MCF 10A (cell line): ENCODE data around the gene SSR3. TPM values are rescaled to one million over a fixed set of nuclear protein-coding genes. Genes with fewer than 3 reads are reported as not detected.

Experiments used
- BruUV-seq: library from RNA; stranded (reverse); fragments of 400-500 nt; replicated peaks from 2 replicates; lab custom pipeline; 2021; lab: Mats Ljungman, UMichigan
- CTCF ChIA-PET: fragments of 300-600 bp; sonication (Branson Sonifier 250); formaldehyde crosslinking; extraction: SDS; loops from one replicate; lab custom pipeline; 2021; ENCODE audit warnings: antibody characterized with exemption, inconsistent platforms; lab: Yijun Ruan, JAX
- POLR2A ChIA-PET: fragments of 300-600, 350-650 bp; sonication (Branson Sonifier 250); formaldehyde crosslinking; extraction: SDS; loops from one replicate; lab custom pipeline; 2020; ENCODE audit warnings: antibody characterized with exemption, inconsistent platforms; lab: Yijun Ruan, JAX
- DNase-seq: peaks from one replicate; pipeline ENCODE4 v3.0.0-alpha.2; 2018; ENCODE audit not compliant: unreplicated experiment
- H3K27ac Mint-ChIP-seq: one replicate; pipeline ENCODE4 v1.8.0; 2022; ENCODE audit warnings: mild to moderate bottlenecking, low read depth, mixed read lengths; ENCODE audit not compliant: unreplicated experiment
- H3K27me3 Mint-ChIP-seq: one replicate; pipeline ENCODE4 v1.8.0; 2022; ENCODE audit warnings: mixed read lengths; ENCODE audit not compliant: insufficient read depth, unreplicated experiment
- H3K36me3 Mint-ChIP-seq: one replicate; pipeline ENCODE4 v1.8.0; 2022; ENCODE audit warnings: mild to moderate bottlenecking, moderate library complexity, mixed read lengths; ENCODE audit not compliant: insufficient read depth, unreplicated experiment
- H3K4me1 Mint-ChIP-seq: one replicate; pipeline ENCODE4 v1.8.0; 2022; ENCODE audit warnings: mixed read lengths; ENCODE audit not compliant: insufficient read depth, unreplicated experiment
- H3K4me3 Mint-ChIP-seq: one replicate; pipeline ENCODE4 v1.8.0; 2022; ENCODE audit warnings: mild to moderate bottlenecking, moderate library complexity, mixed read lengths; ENCODE audit not compliant: unreplicated experiment
- H3K9me3 Mint-ChIP-seq: one replicate; pipeline ENCODE4 v1.8.0; 2022; ENCODE audit warnings: mixed read lengths; ENCODE audit not compliant: unreplicated experiment
- intact Hi-C: fragments of 100-400 bp; cut with micrococcal nuclease; formaldehyde crosslinking; loops from 2 replicates; pipeline ENCODE4 v1.14.1; 2022
- total RNA-seq: library from RNA; stranded (reverse); gene quantifications from 2 replicates; pipeline ENCODE4 v1.2.3, GENCODE V29; 2022
- TF ChIP-seq, protein P1 (sequence below): fragments of 200-600 bp; IDR thresholded peaks from one replicate; pipeline ENCODE4 v1.8.0; 2022; ENCODE audit warnings: antibody characterized with exemption, mild to moderate bottlenecking; ENCODE audit not compliant: unreplicated experiment

Gene SSR3
- total RNA-seq, 1 experiment from 2014 or later: 447 TPM

DNA sequence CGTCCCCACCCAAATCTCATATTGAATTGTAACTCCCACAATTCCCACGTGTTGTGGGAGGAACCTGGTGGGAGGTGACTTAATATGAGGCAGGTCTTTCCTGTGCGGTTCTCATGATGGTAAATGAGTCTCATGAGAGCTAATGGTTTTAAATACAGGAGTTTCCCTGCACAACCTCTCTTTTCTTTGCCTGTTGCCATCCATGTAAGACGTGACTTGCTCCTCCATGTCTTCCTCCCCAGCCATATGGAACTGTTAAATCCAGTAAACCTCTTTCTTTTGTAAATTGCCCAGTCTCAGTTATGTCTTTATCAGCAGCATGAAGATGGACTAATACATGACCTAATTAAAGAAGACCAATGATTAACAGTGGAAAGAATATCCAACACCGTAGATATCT, 56.6 kb downstream of the SSR3 start:
- ChIA-PET CTCF (interaction anchor here (1.3 to 3.6 kb wide), 2 partner anchors 9 to 11 kb away, joined by 3 to 16 read pairs; no protein-coding TSS in a partner anchor), POLR2A (no interaction called here)
- H3K4me3 Mint-ChIP-seq: no peak overlapping the region
- no peaks in the 10 kb centered on the region for H3K4me1 Mint-ChIP-seq
- BruUV-seq: no TSS peak
- TF ChIP-seq, protein P1, sequence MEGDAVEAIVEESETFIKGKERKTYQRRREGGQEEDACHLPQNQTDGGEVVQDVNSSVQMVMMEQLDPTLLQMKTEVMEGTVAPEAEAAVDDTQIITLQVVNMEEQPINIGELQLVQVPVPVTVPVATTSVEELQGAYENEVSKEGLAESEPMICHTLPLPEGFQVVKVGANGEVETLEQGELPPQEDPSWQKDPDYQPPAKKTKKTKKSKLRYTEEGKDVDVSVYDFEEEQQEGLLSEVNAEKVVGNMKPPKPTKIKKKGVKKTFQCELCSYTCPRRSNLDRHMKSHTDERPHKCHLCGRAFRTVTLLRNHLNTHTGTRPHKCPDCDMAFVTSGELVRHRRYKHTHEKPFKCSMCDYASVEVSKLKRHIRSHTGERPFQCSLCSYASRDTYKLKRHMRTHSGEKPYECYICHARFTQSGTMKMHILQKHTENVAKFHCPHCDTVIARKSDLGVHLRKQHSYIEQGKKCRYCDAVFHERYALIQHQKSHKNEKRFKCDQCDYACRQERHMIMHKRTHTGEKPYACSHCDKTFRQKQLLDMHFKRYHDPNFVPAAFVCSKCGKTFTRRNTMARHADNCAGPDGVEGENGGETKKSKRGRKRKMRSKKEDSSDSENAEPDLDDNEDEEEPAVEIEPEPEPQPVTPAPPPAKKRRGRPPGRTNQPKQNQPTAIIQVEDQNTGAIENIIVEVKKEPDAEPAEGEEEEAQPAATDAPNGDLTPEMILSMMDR: no peak
- peaks cover 26% of the 10 kb centered on the region for H3K27me3 Mint-ChIP-seq
- peaks cover 7% of the 10 kb centered on the region for H3K9me3 Mint-ChIP-seq
- intact Hi-C loops: no loop called here
- no peaks in the 10 kb centered on the region for H3K36me3 Mint-ChIP-seq
- no peak for DNase-seq
- H3K27ac Mint-ChIP-seq: no peak overlapping the region

DNA sequence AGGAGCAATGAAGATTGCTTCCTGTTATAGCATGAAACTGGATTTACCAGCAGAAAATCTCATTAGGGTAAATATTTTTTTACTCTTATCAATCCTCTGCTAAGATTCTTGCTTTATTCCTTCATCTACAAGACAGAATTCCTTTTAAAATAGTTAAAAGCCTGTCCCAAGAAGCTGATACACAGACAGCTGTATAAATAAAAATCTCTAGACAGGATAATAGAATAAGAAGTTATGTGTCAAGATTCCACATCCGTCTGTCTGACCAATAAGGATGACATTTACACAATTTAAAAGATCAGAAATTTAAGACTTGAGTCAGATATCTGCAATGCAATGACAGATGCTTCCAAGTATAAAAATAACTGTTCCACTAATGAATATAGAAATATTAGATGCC, 57.6 kb downstream of the SSR3 start:
- ChIA-PET CTCF (interaction anchor here (1.3 to 3.6 kb wide), 2 partner anchors 10 to 12 kb away, joined by 3 to 16 read pairs; no protein-coding TSS in a partner anchor), POLR2A (no interaction called here)
- Mint-ChIP-seq H3K27me3 (peaks cover 25% of the 10 kb centered on the region), H3K4me1 (no peaks in the 10 kb centered on the region), H3K36me3 (no peaks in the 10 kb centered on the region), H3K9me3 (peaks cover 7% of the 10 kb centered on the region), H3K4me3 (no peak overlapping the region), H3K27ac (no peak overlapping the region)
- no TSS peak for BruUV-seq
- TF ChIP-seq, protein P1: no peak
- DNase-seq: no peak
- intact Hi-C loops: no loop called here

DNA sequence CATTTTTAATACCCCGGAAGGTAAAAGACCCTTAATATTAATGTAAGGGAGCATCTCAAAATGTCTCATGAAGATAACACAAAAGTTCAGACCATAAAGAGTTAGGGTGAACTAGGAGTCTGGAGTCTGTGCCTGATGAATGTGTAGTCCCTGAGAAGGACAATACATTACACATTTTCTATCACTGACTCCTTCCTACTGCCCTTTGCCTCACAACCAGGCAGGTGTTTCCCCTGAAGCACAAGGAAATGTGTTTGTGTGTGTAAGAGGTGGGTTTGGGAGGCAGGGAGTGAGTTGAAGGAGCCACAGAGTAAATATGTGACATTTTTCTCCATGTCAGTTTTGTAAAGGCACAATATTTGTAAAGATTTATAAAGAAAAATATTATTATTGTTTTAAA, 59.1 kb downstream of the SSR3 start:
- TF ChIP-seq, protein P1: no peak
- no peak for DNase-seq
- no peaks in the 10 kb centered on the region for H3K4me1 Mint-ChIP-seq
- intact Hi-C loops: no loop called here
- ChIA-PET POLR2A (no interaction called here), CTCF (no interaction called here)
- peaks cover 7% of the 10 kb centered on the region for H3K9me3 Mint-ChIP-seq
- H3K4me3 Mint-ChIP-seq: no peak overlapping the region
- no TSS peak for BruUV-seq
- H3K36me3 Mint-ChIP-seq: no peaks in the 10 kb centered on the region
- no peak overlapping the region for H3K27ac Mint-ChIP-seq
- H3K27me3 Mint-ChIP-seq: peaks cover 25% of the 10 kb centered on the region

DNA sequence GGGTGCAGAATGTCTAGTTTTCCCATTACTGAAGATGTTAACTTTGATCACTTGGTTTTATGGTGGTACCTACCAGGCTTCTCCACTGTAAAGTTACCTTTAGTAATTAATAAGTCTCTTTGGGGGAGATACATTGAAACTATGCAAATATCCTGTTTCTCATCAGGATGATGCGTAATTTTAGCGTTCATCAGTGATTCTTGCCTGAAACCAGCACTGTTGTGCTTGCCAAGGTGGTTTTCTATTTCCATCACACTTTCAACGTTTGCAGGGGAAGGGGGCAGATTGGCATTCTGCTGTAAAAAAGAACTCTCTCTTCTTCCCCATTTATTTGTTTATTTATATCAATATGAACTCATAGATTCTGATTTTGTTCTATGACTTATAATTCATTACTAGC, 61.0 kb downstream of the SSR3 start:
- Mint-ChIP-seq H3K4me3 (no peak overlapping the region), H3K9me3 (peaks cover 7% of the 10 kb centered on the region), H3K27ac (no peak overlapping the region), H3K27me3 (peaks cover 25% of the 10 kb centered on the region), H3K36me3 (no peaks in the 10 kb centered on the region), H3K4me1 (no peaks in the 10 kb centered on the region)
- intact Hi-C loops: no loop called here
- CTCF ChIA-PET: interaction anchor here (0.8 kb wide), 1 partner anchor 44 kb away, joined by 4 read pairs; no protein-coding TSS in a partner anchor
- POLR2A ChIA-PET: no interaction called here
- TF ChIP-seq, protein P1: no peak
- BruUV-seq: no TSS peak
- no peak for DNase-seq
